GM19455 (cell line): Measurements from ENCODE around the gene F5.

Experiments
- ATAC-seq: cut with Tn5 transposase; IDR thresholded peaks from one replicate; pipeline ENCODE4 v1.9.1; 2021; ENCODE audit not compliant: unreplicated experiment

F5 gene

DNA sequence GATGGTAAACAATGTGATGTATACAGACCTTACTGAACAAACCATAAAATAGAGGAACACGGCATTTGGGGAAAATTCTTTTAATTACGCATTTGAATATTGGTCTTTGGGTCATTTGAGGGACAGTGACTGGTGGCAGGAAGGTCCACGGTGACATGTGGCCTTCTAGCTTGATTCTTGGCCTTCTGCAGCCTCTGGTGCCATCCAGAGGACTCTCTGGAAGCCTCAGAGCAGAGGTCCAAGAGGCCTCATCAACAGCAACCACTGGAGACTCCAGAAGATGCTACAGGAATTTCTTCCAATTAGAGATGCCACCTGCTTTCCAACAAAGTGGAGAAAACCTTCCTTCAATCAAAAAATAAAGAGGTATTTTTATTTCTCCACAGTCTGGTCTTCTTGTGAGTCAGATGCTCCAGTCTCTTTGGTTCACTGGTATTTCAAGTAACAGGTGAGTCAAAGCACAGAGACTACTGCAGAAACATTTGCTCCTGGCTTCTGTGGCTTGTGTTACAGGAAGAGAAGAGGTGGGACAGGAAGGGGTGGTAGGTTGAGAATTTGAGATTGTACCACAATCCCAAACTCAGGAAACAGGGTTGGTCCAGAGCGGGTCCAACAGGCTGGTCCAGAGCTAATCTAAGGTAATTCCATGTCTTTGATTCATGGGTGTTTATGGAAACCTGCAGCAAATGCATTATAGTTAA is 2.7 kb upstream of the F5 start:
- no peak for ATAC-seq

DNA sequence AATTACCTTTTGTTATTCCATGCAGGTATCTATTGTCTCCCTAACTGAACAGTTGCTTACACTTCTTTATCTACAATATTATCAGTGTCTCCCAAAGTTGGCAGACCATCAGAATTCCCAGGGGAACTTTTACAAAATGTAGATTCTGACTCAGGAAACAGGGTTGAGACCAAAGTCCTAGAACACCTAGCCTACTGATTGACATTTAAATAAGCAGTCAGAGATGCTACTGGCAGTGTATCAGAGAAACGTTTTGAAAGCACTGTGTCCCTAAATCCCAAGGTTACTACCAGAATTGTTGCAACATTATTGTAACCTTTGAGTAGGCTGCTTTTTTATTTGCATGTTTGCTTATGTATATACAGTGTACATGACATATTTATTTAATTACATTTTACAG is 1.8 kb upstream of the F5 start:
- ATAC-seq: no peak

DNA sequence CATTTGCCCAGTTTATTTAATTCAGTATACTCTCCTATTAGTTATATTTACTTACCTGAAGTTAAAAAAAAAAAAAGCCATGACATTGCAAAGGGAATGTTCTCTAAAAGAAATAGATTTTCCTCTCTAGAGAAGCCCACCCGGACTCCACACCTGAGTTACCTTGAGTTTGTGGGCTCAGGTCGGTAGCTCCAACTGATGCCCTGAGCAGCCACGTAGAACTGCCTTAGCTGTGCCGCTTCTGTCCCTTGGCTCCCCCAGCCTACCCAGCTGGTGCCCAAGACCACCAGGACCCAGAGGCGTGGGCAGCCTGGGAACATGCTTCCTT is 250 bp downstream of the F5 start:
- no peak for ATAC-seq

GRCh38 chr1:169585181-169585580 is 1.1 kb downstream of the F5 start:
- ATAC-seq: no peak

DNA sequence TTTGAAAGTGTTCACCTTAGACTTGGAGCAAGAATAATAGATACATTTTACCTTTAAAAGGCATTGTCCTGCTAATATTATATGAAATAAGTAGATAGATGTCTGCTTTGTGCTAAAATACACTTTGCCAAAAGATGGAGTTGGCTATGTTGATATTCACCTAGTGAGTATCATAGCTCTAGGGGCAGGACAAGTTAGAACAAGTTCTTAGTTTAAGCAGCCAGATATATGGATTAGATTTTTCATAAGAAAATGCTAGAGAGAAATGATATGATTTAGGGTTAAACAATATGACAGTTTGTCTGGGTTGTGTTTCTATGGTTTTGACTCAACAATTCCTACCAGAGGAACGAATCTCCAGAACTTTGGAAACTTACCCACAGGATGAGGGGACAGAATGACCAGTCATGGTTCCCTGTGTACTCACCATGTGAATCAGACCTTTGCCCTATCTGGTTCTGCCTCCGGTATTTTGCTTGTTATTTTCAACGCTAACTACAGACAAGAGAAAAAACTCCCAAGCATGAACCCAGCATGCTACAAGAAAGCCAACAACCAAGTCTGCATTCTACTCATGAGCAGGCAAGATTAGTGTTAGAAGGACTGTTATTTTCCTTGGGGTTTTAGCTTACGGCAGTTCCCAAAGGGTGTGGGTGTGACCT is 1.7 kb downstream of the F5 start:
- ATAC-seq: no peak

DNA sequence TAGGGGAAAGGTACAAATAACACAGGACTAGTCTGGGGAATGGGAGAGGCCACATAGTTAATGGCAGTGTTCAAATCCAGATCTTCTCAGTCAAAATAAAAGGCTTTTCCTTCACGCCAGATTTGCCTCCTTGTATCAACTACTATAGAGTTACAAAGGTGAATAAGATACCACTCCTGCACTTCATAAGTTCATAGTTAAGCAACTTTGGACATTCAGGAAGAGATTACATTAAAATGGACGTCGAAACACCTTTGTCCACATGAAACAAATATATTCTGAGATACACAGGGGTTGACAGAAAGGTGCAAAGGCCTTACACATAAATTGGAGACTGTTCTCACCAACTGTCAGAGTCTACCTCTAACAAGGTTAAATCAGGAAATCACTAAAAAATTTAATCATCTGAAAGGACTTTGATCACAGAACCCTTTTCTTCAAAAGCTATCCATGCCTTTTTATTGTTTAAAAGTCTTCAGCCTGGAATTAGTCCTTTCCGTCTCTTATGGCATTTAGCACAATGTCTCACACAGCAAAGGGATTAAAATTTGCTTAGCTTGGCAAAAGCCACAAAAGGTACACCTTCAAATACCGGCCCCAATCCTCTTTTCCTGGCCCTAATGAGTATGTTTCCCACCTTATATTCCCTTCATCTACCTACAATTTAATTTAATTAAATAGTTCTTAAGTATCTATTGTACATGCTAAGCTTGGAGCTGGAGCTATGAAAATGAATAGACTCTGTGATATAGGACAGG is 8.1 kb downstream of the F5 start:
- ATAC-seq: no peak

- ATAC-seq: no peak
Observed at GRCh38 chr1:169576935-169577331, 9.3 kb downstream of the F5 start.

- ATAC-seq: no peak
Observed at GRCh38 chr1:169576241-169576934, 9.9 kb downstream of the F5 start.

GRCh38 chr1:169574336-169574735 is 11.9 kb downstream of the F5 start:
- ATAC-seq: no peak

DNA sequence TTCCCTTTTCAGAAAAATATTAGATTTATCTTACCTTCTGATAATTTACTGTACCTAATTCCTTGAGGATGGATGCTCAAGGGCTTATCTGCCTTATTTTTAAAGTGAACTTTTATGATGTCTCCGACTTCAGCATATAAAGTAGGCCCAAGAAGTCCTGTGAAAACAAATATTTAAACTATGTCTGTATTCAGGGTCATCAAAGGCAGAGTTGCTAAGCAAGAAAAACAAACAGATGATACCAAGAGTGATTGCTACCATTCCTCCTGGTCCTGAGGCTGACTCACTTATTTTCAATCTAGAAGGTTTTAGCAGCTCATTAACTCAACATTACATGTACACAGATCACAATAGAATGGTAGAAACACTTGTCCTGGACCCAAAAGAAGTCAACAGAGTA is 14.1 kb downstream of the F5 start:
- ATAC-seq: no peak

DNA sequence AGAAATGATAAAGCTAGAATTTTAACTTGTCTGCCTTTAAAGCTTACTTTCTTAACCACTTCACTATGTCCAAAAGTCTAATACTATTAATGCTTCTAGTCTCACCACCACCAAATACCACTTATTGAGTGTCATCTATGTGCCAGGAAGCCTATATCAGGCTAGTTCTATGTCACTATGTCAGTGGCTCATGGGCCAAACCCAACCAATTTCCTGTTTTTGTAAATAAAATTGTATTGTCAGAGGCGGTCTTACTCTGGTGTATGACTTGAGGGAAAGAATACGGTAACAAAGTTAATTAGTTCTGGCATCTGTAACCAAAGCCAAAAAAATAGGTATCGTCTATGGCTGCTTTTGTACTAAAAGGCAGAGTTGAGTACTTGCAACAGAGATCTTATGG is 14.8 kb downstream of the F5 start:
- no peak for ATAC-seq

GRCh38 chr1:169570172-169570574 is 16.1 kb downstream of the F5 start:
- ATAC-seq: no peak

DNA sequence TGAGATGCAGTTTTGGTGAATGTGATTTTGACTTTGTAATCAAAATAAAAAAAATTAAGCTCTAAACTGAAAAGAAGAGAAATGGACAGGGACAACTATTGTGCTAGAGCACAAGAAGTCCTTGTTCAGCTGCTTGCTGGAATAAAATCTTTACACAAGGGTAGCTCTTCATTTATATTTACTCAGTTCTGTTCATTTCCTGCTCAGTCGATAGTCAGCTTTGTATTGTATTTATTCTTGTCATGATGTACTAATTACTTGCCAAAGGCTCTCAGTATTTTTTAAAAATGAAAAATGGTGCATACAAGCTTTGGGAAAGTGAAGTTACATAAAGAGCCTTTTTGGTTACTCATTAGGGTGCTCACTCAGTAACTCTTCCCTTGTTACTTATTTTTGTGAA is 17.8 kb downstream of the F5 start:
- ATAC-seq: no peak

DNA sequence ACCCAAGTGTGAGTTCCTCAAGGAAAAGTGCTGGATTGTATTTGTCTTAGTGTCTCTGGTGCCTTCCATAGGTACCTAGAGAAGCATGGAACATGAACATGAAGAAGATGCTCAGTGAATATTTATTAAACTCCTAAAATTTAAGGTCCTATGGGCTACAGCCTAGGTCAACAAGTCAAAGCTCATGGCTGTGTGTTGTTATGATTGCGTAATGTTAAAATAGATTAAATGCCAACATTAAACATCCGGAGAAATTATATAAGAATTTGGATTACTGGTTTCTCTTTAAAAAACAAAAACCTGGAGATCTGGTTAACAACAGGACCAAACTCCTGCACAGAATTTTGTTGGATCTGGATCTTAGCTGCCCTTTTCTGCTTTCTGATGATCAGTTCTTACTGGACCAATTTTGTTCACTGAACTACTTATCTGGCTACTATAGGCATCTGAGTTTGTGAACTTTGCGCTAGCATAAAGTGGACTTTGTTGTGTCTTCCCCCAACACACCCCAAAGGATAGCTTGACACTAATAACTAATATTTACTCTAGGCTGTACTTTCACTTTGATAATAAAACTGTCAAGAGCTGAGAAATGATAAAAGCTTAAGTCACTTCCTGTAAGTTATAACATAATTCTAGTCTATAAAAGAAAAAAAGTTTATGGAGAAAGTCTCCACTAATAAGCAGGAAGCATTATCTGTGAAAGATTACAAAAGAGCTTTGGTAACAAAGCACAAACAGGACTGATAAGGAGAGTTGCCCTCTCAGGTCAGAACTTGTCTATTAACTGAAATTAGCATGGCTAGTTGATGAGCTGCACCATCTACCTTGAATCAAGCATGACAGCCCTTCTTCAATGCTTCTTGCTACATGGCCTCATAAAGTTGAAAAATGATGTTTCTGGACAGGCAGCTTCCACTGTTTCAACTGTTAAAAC is 20.7 kb downstream of the F5 start:
- no peak for ATAC-seq

DNA sequence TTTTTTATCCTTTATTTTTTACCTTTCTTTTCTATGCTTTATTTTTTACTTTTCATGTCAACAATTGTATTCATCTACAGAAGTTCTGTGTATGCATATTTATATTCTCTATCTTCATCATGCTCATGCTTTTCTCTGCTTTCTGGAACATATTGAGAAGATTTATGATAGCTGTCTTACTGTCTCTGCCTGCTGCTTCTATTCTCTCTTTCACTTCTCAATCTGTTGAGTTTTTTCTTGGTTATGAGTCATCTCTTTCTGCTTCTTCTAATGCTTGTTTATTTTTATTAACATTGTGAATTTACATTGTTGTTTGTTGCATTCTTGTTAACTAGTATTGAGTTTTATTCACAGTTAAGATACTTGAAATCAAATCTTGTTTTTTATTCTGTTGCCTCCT is 22.6 kb downstream of the F5 start:
- ATAC-seq: no peak

- no peak for ATAC-seq
Observed at GRCh38 chr1:169563019-169563615, 23.2 kb downstream of the F5 start.

DNA sequence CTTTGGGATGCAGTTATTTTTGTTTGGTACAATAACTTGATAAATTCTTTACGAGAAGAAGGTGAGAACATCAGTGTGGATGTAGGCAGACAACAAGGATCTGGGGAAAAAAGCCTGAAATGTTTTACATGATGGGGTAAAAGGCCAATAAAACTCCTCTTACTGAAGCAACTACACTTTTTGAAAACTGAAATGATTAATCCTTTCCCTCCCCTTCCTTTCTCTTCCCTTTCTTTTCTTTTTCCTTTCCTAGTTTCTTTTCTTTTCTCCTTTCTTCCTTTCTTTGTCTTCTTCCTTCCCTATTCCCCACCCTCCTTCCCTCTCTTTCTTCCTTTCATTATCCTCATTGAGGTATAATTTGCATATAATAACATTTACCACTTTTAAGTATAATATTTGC is 24.6 kb downstream of the F5 start:
- ATAC-seq: no peak

- ATAC-seq: no peak
Observed at GRCh38 chr1:169557131-169557530, 29.1 kb downstream of the F5 start.

- peak; percentile 53 for ATAC-seq
Observed at GRCh38 chr1:169550294-169550693, 36.0 kb downstream of the F5 start.

DNA sequence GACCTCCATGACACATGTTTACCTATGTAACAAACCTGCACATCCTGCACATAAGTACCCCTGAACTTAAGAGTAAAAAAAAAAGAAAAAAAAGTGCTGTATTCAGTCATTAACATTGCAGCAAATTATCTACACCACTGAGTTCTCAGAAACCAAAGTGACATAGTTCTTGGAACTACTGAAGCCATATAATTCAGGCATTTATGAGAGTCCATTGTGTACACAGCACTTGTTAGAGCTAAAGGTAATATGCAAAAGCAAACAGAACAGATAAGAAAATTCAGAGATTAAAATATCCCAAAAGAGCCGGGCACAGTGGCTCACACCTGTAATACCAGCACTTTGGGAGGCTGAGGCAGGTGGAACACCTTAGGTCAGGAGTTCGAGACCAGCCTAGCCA is 38.0 kb downstream of the F5 start:
- no peak for ATAC-seq
